Measurements from ENCODE around the gene PMPCA.

The PMPCA gene

DNA sequence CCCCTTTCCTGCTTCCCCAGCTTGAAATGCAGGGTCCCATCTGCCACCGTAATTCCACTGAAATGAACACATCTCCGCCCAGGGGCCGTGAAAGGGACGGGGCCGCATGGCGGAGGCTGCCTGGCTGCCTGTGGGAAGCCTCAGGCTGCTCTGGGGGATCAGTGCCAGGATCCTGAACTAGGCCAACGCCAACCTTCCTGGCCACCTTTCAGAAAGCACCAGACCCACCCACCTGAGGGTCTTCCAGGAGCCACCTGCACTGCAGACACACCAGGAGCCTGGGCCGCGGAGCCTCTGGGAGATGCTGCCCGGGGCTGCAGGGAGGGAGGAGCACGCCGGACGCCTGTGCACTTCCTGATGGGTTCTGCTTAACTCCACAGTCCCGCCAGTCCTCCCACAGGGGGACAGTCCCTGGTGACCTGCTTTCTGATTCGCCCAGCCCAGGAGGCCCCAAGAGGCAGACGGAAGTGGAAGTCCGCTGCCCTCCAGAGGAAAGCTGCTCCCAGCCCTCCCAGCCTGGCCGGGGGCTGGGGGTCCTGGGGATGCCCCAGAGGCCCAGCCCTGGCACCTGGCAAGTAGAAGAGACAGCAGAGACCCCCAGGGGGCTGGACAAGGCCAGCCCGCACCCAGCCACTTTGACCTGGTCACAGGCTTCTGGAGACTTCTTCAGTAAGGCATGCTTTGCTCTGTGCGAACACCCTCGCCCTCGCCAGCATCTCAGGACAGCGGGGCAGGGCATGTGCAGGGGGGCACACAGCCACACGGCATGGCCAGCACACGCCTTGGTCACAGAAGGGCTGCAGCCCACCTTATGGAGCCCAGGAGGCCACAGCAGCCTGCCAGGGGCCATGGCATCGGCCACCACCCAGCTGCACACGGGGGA is 36.9 kb upstream of the PMPCA start, which contains the start of gene CARD9:
Gene CARD9, minus strand, starts transcription at position 370 of the 883 bp plus-strand sequence. CDS start 1,591 bp downstream, outside the sequence.
- DNase-seq (ENCODE audit: low read depth in 2 of 2, low spot score in 1 of 2), result no peak

DNA sequence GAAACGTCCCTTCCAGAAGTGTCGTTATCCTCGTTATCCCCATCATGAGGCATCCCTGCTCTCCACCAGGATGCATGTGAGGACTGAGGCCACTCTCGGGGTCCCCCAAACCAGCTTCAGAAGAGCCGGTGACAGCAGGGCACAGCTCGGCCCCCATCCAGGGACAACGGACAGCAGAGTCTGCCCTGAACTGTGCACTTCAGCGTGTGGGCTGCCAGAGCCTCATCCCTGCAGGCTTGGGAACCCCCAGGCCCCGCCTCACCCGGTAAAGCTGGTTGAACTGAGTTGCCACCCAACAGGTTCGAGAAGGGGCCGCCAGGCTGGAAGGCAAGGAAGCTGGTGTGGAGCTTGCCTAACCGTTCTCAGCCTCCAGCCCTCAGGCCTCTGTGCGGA is 36.3 kb upstream of the PMPCA start:
- no peak for DNase-seq (ENCODE audit: low read depth in 2 of 2, low spot score in 1 of 2)

DNA sequence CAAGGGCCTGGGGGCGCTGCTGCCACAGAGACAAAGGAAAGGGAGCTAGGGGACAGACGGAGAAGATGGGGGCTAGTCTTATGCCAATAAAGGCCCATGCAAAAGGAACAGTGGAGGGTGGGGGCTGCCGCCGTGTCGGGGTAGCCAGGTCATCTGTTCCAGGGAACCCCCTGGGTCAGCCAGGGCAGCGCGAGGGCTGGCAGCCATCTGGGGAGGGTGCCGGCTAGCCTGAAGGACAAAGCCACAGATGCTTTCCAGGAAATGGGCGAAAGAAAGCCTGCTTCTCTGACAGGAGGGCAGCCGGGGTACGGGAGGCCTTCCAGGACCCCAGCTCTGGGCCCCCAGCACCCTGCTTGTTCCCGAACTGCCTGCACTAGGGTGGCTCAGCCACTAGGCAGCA is 35.4 kb upstream of the PMPCA start:
- no peak for DNase-seq (ENCODE audit: low read depth in 2 of 2, low spot score in 1 of 2)

DNA sequence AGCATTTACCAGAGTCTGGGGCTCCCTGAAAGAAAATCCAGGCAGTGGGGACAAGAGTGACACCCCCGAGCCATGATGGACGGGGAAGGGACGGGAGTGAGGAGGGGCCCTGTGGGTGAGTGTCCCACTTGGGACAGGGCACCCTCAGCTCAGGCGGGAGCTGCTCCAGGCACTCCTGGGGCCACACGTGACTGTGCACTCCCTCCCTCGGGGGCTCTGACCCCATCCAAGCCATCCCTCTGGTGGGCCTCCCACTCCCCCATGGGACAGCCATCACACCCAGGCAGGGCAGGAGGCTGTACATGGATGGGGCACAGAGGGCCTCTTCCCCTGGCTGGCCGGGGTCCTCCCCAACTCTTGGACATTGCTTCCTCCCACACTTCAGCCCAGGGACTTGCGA is 34.0 kb upstream of the PMPCA start:
- no peak for DNase-seq (ENCODE audit: low read depth in 2 of 2, low spot score in 1 of 2)

DNA sequence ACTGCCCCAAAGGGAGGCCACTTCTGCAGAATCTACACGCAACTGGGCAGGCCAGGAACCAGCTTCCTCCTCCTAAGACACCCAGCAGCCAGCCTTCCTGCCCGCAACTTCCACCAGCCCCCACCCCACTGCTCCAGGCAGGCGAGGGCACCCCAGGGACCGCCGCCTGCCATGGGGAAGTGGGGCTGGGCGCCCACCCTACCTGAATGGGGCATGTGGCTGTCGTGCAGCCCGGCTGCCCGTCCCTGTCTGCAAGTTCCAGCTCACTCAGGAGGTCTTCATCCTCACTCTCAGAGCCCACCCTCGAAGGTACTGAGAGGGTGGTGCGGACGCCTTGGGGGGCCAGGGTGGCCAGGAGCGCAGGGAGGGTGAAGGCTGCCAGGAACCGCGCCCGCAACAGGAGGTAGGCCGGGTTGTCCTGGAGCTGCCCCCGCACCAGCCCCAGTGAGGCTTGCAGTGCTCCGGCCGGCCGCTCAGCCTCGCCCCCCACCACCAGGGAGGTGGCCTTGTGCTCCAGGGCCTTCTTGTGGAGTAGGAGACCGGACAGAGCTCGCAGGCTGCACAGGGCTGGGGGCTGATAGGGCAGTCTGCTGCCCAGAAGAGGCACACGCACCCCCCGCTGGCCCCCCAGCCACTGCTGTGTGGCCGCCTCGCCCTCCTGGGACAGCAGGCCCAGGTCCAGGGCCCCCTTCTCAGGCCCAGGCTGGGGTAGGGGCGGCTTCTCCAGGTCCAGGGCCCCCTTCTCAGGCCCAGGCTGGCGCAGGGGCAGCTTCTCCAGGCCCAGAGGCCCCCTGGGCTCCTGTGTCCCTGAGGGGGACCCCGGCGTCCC is 32.9 kb upstream of the PMPCA start:
- no peak for DNase-seq (ENCODE audit: low read depth in 2 of 2, low spot score in 1 of 2)

DNA sequence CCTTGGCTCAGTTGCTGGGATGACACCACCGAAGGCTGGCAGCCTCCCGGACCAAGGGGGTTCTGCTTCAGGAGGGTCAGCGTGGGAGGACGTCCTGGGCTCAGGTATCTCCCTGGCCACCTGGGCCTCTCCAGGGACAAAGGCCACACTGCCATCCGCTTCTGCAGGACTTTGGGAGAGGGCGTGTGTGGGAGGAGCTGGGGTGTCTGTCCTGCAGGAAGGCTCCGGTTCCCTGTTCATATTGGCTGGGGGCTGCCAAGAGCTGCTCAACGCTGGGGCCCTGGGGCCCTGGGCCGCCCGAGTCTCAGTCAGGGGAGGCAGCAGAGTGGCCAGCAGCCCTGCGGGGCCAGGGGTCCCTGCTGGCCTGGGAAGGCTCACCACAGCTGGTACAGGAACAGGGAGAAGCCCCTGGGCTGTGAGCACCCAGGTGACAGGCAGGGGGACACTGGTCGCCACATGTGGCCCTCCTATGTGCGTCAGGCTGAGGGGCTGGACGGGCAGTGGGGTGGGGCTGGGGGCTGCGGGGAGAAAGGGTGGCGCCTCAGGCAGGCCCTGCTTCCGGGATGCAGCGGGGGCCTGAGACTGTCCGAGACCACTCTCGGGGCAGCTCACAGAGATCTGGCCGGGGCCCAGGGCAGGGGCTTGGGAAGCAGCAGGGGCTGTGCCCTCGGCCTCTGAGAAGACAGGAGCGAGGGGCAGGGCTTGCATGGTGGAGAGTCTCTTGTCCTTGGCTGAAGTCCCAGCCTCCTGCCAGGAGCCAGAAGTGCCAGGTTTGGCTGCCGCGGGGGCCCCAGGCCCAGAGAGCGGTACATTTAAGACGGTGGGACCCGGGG is 32.1 kb upstream of the PMPCA start:
- DNase-seq (ENCODE audit: low read depth in 2 of 2, low spot score in 1 of 2), result no peak

DNA sequence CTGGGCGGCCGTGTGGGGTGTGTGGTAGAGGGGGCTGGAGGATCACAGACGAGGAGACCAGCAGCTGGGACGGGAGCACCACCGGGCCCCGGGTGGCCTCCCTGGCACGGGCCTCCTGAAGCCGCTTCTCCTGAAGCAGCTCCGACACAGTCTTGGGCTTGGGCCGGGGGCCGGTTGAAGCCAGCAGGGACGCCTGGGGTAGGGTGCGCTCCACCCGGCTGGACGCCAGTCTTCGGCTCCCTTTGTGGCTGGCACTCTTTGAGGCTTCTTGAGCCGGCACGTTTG is 31.5 kb upstream of the PMPCA start:
- DNase-seq (ENCODE audit: low read depth in 2 of 2, low spot score in 1 of 2), result no peak

DNA sequence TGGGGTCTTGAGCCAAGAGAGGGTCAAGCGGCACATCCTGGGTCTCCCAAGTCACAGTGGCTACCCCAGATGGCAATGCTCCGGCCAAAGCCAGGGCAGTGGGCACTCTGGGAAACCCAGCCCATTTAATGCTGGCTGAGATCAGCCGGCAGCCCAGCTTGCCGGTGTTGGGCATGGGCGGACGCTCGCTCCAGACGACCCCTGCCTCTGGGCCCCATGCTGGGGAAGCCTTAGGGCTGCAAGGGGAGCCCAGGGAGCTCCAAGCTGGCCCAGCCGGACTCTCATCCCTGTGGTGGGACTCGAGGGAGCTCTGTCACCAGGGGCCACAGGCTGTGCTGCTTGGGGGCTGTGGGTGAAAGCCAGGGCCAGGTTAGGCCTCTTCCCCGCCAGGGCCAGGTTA is 31.1 kb upstream of the PMPCA start:
- DNase-seq (ENCODE audit: low read depth in 2 of 2, low spot score in 1 of 2), result no peak

DNA sequence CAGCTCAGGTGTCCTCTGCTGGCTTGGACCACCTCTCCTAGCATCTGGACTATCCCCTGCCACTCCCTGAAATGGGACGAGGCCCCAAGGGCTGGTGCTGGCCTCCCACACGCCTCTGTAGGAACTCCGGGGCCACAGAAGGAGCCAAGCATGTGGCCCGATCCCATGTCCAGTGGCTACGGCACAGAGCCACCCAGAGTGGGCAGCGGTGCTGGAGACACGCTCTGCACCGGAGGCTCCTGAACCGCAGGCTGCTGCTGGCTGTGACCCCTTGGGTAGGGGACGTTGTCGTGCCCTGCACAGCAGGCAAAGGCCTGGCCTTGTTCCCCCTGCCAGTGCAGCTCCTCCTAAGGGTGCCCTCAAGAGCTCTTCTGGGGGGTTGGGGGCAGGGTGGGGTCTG is 30.6 kb upstream of the PMPCA start:
- no peak for DNase-seq (ENCODE audit: low read depth in 2 of 2, low spot score in 1 of 2)

DNA sequence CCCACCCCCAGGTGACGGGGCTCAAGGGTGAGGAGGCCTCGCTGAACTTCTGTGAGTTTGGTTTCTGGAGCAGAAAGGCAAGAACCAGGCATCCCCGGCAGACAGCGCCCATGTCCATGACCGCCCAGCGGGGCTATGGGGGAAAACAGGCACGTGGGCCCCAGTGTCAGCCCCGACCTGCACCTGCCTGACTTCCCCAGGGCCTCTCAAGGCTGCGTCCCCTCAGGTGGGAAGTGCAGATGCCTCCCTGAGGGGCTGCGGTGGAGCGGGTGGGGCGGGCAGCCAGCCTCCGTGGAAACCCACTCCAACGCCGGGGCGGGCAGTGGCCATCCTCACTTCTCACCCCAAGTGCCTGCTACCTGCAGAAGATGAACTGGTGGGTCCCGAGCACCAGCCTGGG is 30.1 kb upstream of the PMPCA start:
- no peak for DNase-seq (ENCODE audit: low read depth in 2 of 2, low spot score in 1 of 2)

DNA sequence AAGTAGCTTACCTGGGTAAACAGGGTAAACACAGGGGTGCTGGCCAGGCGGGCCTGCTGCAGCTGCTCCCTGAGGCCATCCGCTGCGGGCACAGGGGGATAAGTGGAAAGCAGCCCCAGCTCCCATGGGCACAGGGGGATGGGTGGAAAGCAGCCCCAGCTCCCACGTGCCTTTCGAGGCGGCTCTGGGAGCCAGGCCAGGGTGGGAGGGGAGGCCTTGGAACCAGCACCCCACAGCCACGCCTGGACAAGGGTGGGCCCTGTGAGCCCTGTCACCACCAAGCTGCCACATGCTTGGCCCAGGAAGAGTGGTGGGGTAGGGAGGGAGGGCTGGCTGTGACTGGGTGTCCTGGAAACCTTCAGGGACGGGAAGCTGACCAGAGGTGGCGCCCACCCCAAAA is 29.1 kb upstream of the PMPCA start:
- no peak for DNase-seq (ENCODE audit: low read depth in 2 of 2, low spot score in 1 of 2)

DNA sequence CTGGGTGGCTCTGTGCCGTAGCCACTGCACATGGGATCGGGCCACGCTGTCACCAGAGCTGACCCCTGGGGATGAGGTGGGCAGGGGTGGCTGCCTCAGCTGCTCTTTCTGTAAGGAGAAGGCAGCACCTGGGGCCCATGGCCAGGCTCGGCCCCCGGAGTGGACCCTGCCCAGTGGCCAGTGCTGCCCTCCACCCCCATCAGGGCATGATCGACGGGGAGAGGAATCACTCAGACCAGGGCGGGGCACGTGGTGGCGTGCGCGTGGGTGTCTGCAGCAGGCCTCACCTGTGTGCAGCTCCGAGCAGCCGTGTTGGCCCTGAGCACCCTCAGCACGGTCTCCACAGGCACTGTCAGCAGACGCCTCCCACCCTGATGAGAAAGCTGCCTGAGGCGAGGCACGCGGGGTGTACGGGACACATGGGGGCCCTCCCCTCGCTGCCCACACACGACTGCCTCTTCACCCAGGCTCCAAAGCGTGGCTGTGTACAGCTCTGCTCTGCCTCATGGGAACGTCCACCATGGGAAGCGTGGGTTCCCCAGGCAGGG is 28.4 kb upstream of the PMPCA start:
- DNase-seq (ENCODE audit: low read depth in 2 of 2, low spot score in 1 of 2), result no peak

DNA sequence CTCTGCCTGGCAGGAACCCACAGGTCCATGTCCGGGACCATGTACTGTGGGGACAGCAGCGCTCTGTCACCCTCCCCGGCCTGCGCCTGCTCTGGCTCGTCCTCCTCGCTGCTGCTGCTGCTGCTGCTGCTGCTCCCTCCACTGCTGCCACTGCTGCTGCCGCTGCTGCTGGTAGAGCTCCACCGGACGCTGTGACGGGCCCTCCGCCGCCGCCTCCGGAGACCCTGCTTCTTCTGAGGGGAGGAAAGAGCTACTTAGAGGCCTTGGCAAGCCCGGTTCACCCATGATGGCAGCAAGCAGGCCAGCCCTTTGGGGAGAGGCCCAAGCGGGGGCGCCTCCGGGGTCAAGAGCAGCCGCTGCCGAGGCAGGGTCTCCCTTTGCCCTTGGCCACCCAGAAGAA is 27.0 kb upstream of the PMPCA start:
- no peak for DNase-seq (ENCODE audit: low read depth in 2 of 2, low spot score in 1 of 2)

DNA sequence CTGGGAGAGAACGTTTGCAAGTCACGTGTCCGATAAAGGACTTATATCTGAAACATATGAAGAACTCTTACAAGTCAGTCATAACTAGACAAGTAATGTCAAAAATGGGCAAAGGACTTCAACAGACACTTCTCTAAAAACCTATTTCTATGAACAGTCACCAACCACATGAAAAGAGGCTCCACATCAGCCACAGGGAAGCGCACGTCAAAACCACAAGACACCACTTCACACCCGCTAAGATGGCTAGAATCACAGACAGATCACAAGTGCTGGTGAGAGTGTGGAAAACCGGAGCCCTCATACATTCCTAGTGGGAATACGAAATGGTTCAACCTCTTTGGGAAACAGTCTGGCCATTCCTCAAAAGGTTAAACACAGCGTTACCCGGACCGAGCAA is 25.4 kb upstream of the PMPCA start:
- DNase-seq (ENCODE audit: low read depth in 2 of 2, low spot score in 1 of 2), result no peak

DNA sequence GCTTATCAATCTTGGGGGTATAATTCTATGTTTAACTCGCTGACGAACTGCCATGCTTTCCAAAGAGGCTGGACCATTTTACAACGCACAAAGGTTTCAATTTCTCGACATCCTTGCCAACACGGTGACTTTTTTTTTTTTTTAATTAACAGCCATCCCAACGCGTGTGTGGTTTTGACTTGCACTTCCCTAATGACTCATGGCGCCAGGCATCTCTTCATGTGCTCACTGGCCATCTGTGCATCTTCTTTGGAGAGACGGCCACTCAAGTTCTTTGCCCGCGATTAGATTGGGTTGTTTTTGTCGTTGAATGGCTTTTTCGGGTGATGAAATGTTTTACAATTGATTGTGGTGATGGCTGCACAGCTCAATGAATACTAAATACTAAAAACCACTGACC is 24.4 kb upstream of the PMPCA start:
- no peak for DNase-seq (ENCODE audit: low read depth in 2 of 2, low spot score in 1 of 2)

DNA sequence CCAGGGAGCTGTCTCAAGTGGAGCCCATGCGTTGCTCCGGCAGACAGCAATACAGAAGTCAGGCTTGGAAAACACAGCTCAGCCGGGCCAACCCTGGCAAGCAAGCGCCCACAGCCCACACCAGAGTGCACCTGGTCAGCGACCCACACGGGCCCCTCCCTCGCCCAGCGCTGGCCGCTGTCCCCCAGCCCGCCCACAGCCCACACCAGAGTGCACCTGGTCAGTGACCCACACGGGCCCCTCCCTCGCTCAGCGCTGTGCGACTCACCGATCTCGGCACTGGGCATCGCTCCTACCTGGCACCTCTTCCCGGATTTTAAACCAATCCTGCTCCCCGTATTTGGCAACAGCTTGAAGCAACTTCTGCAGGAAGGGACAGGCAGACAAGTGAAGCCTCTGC is 23.2 kb upstream of the PMPCA start:
- DNase-seq (ENCODE audit: low read depth in 2 of 2, low spot score in 1 of 2), result no peak

DNA sequence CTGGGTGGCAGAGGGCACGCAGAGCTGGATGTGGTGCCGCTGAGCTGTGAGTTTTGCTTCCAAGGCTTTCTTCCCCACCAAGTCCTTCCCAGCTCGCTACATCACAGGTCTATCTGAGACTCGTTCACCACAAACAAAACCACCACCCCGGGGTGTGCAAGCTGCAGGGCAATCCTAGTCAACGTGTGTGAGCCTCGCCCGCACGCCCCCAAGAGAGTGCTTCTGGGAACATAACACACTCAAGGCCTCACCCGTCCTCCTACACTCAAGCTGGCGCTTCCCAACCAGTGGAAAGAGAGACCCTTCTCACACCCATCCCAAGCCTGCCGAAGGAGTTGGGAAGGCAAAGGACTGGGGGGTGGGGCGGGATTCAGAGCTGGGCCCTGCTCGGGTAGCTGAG is 21.1 kb upstream of the PMPCA start:
- DNase-seq (ENCODE audit: low read depth in 2 of 2, low spot score in 1 of 2), result no peak

DNA sequence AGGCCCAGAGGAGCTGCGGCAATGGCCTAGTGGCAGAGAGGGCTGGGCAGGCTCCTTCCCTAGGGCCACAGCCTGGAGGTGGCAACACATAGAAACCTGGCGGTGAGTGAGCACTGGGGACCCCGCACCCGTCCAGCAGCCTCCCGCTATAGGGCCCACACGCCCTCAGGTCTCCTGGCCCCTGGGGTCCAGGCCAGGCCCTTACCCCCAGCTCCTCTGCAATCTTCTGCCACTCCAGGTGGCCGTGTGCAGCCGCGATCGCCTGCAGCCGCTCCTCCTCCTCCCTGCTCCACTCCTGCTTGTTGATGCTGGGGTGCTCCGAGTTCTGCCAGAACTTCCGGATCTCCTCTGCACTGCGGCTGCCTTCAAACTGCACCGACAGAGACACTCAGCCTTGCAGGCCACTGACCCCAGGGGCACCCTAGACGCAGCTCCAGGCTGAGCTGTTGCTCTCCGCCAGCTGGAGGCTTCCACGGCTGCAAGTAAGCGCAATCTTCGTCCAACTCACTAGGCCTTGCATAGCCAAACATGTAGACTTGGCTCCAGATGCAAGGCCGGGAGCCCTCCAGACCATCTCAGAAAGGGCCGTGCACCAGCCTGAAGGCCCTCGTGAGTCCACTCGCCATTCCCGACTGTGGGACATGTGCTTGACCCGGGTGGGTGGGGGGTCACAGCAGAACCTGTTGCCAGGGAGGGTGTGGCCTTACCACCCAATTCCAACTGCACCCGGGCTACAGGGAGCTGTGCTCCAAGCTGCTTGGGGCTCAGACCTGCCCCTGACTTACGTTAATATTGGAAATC is 18.5 kb upstream of the PMPCA start:
- DNase-seq (ENCODE audit: low read depth in 2 of 2, low spot score in 1 of 2), result no peak

DNA sequence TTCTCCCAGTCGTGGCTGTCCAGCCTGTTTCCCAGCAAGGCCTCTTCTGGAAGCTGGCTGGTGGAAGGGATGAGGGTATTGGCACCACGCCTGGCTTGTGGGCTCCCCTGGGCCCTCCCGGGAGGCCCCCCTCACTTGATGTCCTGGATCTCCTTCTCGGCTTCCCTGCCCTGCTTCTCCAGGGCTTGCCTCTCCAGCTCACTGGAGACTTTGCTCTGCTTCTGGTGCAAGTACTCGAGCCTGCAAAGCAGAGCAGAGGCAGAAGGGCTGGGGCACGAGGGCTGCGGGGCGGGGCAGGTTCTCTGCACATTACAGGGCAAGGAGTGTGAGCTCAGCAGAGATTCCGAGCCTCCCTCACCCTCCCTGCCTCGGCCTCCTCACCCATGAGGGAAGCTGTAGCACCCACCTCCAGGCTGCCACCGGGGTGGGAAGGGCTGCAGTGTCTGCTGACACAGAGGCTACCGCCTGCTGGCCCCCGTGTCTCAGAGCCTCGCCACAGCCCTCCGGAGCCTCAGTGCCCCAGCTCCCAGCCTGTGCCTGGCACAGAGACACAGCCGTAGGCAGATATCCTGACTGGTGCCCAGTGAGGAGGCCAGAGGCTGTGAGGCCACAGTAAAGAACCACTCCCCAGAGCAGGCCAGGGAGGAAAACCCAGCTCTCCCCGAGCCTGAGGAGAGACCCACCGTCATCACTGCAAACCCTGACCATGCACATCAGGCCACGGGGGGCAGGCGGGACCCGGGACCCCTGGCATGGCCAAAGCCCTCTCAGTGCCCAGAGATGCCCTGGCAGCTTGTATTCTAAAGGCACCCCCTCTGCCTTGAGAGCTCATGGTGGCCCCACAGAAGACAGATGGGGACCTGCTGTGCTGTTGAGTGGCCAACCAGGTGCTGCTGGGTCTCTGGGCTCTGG is 17.7 kb upstream of the PMPCA start:
- DNase-seq (ENCODE audit: low read depth in 2 of 2, low spot score in 1 of 2), result no peak

DNA sequence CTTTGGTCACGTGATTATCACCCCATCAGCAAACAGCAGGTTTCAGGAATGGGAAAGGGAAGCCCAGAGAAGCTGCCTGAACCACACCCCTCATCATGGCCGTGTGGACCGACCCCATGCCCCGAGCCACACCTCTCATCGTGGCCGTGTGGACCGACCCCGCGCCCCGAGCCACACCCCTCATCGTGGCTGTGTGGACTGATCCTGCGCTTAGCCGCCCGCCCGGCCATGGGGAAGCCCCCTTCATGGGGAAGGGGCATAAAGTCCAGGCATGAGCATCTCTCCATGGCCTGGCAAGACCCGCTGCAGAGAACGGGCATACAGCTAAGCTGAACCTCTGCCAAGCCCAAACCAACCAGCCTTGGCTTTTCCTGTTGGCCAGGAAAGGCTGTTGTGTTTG is 16.9 kb upstream of the PMPCA start:
- DNase-seq (ENCODE audit: low read depth in 2 of 2, low spot score in 1 of 2), result no peak
